Adipocyte (in vitro differentiated cells): ENCODE measurements around the gene COL8A2.
A peak's percentile ranks its signal among the peaks of the same experiment; 100 is the strongest.
"Not testable (repeated sequence)": the region's sequence is repeated elsewhere in the genome, so short reads cannot be mapped to it uniquely, and the experiment has no call there.

Experiments used
- DNase-seq: peaks from one replicate; pipeline ENCODE4 v3.0.0-alpha.2; 2015; ENCODE audit warnings: low read depth
- H3K27me3 ChIP-seq: replicated peaks from 2 replicates; pipeline ENCODE4 v1.7.0; 2013; ENCODE audit warnings: mild to moderate bottlenecking, low read length, moderate library complexity; ENCODE audit not compliant: control insufficient read depth, insufficient read depth
- H3K36me3 ChIP-seq: 2 replicates; pipeline ENCODE4 v1.7.0; 2013; ENCODE audit warnings: low read length, mild to moderate bottlenecking, moderate library complexity; ENCODE audit not compliant: control insufficient read depth, insufficient read depth, severe bottlenecking
- H3K4me1 ChIP-seq: 2 replicates; pipeline ENCODE4 v1.7.0; 2013; ENCODE audit warnings: mild to moderate bottlenecking, low read length, moderate library complexity; ENCODE audit not compliant: control insufficient read depth, insufficient read depth
- H3K4me3 ChIP-seq: 2 replicates; pipeline ENCODE4 v1.7.0; 2013; ENCODE audit warnings: mild to moderate bottlenecking, low read length, moderate library complexity
- H3K9ac ChIP-seq: 2 replicates; pipeline ENCODE4 v1.7.0; 2013; ENCODE audit warnings: mild to moderate bottlenecking, low read length, moderate library complexity
- H3K9me3 ChIP-seq: 2 replicates; pipeline ENCODE4 v1.7.0; 2013; ENCODE audit warnings: mild to moderate bottlenecking, low read length, moderate library complexity; ENCODE audit not compliant: control insufficient read depth

Gene COL8A2

GRCh38 chr1:36163426-36163825 lies 38.4 kb upstream of the COL8A2 start:
- H3K9me3 ChIP-seq = no peaks in the 10 kb centered on the region
- no peaks in the 10 kb centered on the region for H3K27me3 ChIP-seq
- DNase-seq = no peak
- peaks cover 78% of the 10 kb centered on the region for H3K4me1 ChIP-seq
- no peak overlapping the region for H3K4me3 ChIP-seq
- peak overlapping the region; percentile 21 for H3K9ac ChIP-seq
- H3K36me3 ChIP-seq = peaks cover 12% of the 10 kb centered on the region

GRCh38 chr1:36162680-36163239 lies 37.7 kb upstream of the COL8A2 start:
- Histone ChIP-seq H3K4me3 (no peak overlapping the region), H3K4me1 (peaks cover 82% of the 10 kb centered on the region), H3K36me3 (peaks cover 11% of the 10 kb centered on the region), H3K27me3 (no peaks in the 10 kb centered on the region), H3K9me3 (no peaks in the 10 kb centered on the region), H3K9ac (peak overlapping the region; percentile 79)
- DNase-seq = no peak

- Histone ChIP-seq H3K9ac (peak overlapping the region; percentile 79), H3K4me3 (peak overlapping the region; percentile 79), H3K4me1 (peaks cover 78% of the 10 kb centered on the region), H3K27me3 (no peaks in the 10 kb centered on the region), H3K36me3 (peaks cover 5% of the 10 kb centered on the region), H3K9me3 (no peaks in the 10 kb centered on the region)
- DNase-seq = no peak
Observed at GRCh38 chr1:36161641-36162531, 36.9 kb upstream of the COL8A2 start.

GRCh38 chr1:36160949-36161485 lies 36.0 kb upstream of the COL8A2 start:
- peak; percentile 78 for DNase-seq
- H3K9ac ChIP-seq = peak overlapping the region; percentile 79
- H3K9me3 ChIP-seq = no peaks in the 10 kb centered on the region
- H3K36me3 ChIP-seq = peaks cover 5% of the 10 kb centered on the region
- H3K27me3 ChIP-seq = no peaks in the 10 kb centered on the region
- peaks cover 72% of the 10 kb centered on the region for H3K4me1 ChIP-seq
- peak overlapping the region; percentile 79 for H3K4me3 ChIP-seq

GRCh38 chr1:36160388-36160948 lies 35.4 kb upstream of the COL8A2 start:
- peak overlapping the region; percentile 79 for H3K4me3 ChIP-seq
- H3K9me3 ChIP-seq = no peaks in the 10 kb centered on the region
- H3K9ac ChIP-seq = peak overlapping the region; percentile 79
- H3K36me3 ChIP-seq = peaks cover 5% of the 10 kb centered on the region
- H3K27me3 ChIP-seq = no peaks in the 10 kb centered on the region
- no peak for DNase-seq
- H3K4me1 ChIP-seq = peaks cover 67% of the 10 kb centered on the region

- peaks cover 71% of the 10 kb centered on the region for H3K4me1 ChIP-seq
- H3K9ac ChIP-seq = peak overlapping the region; percentile 79
- peaks cover 5% of the 10 kb centered on the region for H3K36me3 ChIP-seq
- no peaks in the 10 kb centered on the region for H3K9me3 ChIP-seq
- DNase-seq = no peak
- peak overlapping the region; percentile 79 for H3K4me3 ChIP-seq
- no peaks in the 10 kb centered on the region for H3K27me3 ChIP-seq
Observed at GRCh38 chr1:36159614-36160387, 34.8 kb upstream of the COL8A2 start.

GRCh38 chr1:36158827-36159252 lies 33.8 kb upstream of the COL8A2 start:
- peaks cover 68% of the 10 kb centered on the region for H3K4me1 ChIP-seq
- peak overlapping the region; percentile 99 for H3K9ac ChIP-seq
- not testable (repeated sequence) for DNase-seq, H3K27me3 ChIP-seq, H3K36me3 ChIP-seq, H3K9me3 ChIP-seq
- peak overlapping the region; percentile 94 for H3K4me3 ChIP-seq

- peak overlapping the region; percentile 94 for H3K4me3 ChIP-seq
- H3K9me3 ChIP-seq = no peaks in the 10 kb centered on the region
- H3K36me3 ChIP-seq = peaks cover 5% of the 10 kb centered on the region
- DNase-seq = no peak
- peaks cover 62% of the 10 kb centered on the region for H3K4me1 ChIP-seq
- H3K9ac ChIP-seq = peak overlapping the region; percentile 99
- no peaks in the 10 kb centered on the region for H3K27me3 ChIP-seq
Observed at GRCh38 chr1:36157973-36158826, 33.2 kb upstream of the COL8A2 start.

- no peaks in the 10 kb centered on the region for H3K9me3 ChIP-seq
- peaks cover 5% of the 10 kb centered on the region for H3K36me3 ChIP-seq
- DNase-seq = peak; percentile 56
- H3K4me3 ChIP-seq = peak overlapping the region; percentile 94
- H3K27me3 ChIP-seq = no peaks in the 10 kb centered on the region
- peaks cover 53% of the 10 kb centered on the region for H3K4me1 ChIP-seq
- H3K9ac ChIP-seq = peak overlapping the region; percentile 99
Observed at GRCh38 chr1:36157115-36157903, 32.3 kb upstream of the COL8A2 start.
